ENCODE data around the gene TBL3.

Gene TBL3

GRCh38 chr16:1982991-1983543, 11.2 kb downstream of the TBL3 start:
- DNase-seq (ENCODE audit: low spot score) = no peak

GRCh38 chr16:1983544-1984346, 11.9 kb downstream of the TBL3 start, which contains the start of gene GFER:
Gene GFER (plus strand): TSS chr16:1984193. CDS start chr16:1984219, 26 bp downstream.
- peak; percentile 98 for DNase-seq (ENCODE audit: low spot score)

GRCh38 chr16:1984347-1985225, 12.7 kb downstream of the TBL3 start:
- DNase-seq (ENCODE audit: low spot score) = peak; percentile 49

GRCh38 chr16:1985466-1986150, 13.8 kb downstream of the TBL3 start:
- DNase-seq (ENCODE audit: low spot score) = no peak

- DNase-seq (ENCODE audit: low spot score) = no peak
Observed at GRCh38 chr16:1987198-1987597, 15.3 kb downstream of the TBL3 start.

GRCh38 chr16:1989209-1990100, 17.6 kb downstream of the TBL3 start, which contains the start of gene SYNGR3:
Gene SYNGR3 (plus strand): TSS chr16:1989970. CDS start chr16:1990103, 133 bp downstream.
- DNase-seq (ENCODE audit: low spot score) = no peak

- no peak for DNase-seq (ENCODE audit: low spot score)
Observed at GRCh38 chr16:1990101-1990350, 18.2 kb downstream of the TBL3 start.

- DNase-seq (ENCODE audit: low spot score) = peak; percentile 73
Observed at GRCh38 chr16:1990351-1991134, 18.7 kb downstream of the TBL3 start.

GRCh38 chr16:1991135-1991551, 19.3 kb downstream of the TBL3 start:
- DNase-seq (ENCODE audit: low spot score) = no peak

GRCh38 chr16:1991588-1991947, 19.7 kb downstream of the TBL3 start:
- no peak for DNase-seq (ENCODE audit: low spot score)

- DNase-seq (ENCODE audit: low spot score) = peak; percentile 90
Observed at GRCh38 chr16:1991948-1992703, 20.3 kb downstream of the TBL3 start.

GRCh38 chr16:1992704-1993317, 21.0 kb downstream of the TBL3 start:
- no peak for DNase-seq (ENCODE audit: low spot score)

- peak; percentile 61 for DNase-seq (ENCODE audit: low spot score)
Observed at GRCh38 chr16:1993731-1994131, 21.9 kb downstream of the TBL3 start.

GRCh38 chr16:1997494-1998359, 25.9 kb downstream of the TBL3 start:
- DNase-seq (ENCODE audit: low spot score) = no peak

- no peak for DNase-seq (ENCODE audit: low spot score)
Observed at GRCh38 chr16:1998360-1998835, 26.5 kb downstream of the TBL3 start.

GRCh38 chr16:1998852-1999801, 27.3 kb downstream of the TBL3 start:
- no peak for DNase-seq (ENCODE audit: low spot score)
